ENCODE data around the gene RUNDC3A.

- TF ChIP-seq CTCF (IDR thresholded peaks at IDR 0.05) (no peak), POLR2AphosphoS5 (IDR thresholded peaks at IDR 0.05; ENCODE audit: low read depth, low read length) (no peak), SIN3A (IDR thresholded peaks at IDR 0.05; ENCODE audit: borderline replicate concordance, insufficient read depth, low read depth, low read length) (no peak)
These were observed 30.3 kb downstream of the RUNDC3A start for GRCh38 chr17:44338702-44339101.

Data from Panc1 (cell line).